ENCODE measurements around the gene COQ8A. TPM values are rescaled to one million over a fixed set of nuclear protein-coding genes. Genes with fewer than 3 reads are reported as not detected.

Gene COQ8A
- total RNA-seq, 1 experiment from 2014 or later = 35.3 TPM

- Histone ChIP-seq H3K79me2 (ENCODE audit: insufficient read depth, low read length) (no peaks in the 10 kb centered on the region), H3K4me2 (ENCODE audit: low read length) (no peak overlapping the region), H4K20me1 (ENCODE audit: insufficient read depth) (no peaks in the 10 kb centered on the region), H3K27me3 (ENCODE audit: insufficient read depth, low read length) (no peaks in the 10 kb centered on the region), H3K36me3 (ENCODE audit: control insufficient read depth in 1 of 2, insufficient read depth in 2 of 2, low read length in 2 of 2) (no peaks in the 10 kb centered on the region; a peak in 1 of 4 replicates), H3K4me1 (ENCODE audit: control insufficient read depth in 1 of 2, insufficient read depth in 2 of 2, low read length in 2 of 2) (no peaks in the 10 kb centered on the region), H3K9me3 (ENCODE audit: control insufficient read depth in 1 of 2, insufficient read depth in 1 of 2, low read depth in 1 of 2, low read length in 2 of 2) (no peaks in the 10 kb centered on the region), H2AFZ (ENCODE audit: low read depth, low read length, poor library complexity, severe bottlenecking) (no peak overlapping the region), H3K27ac (ENCODE audit: low read depth, low read length) (no peak overlapping the region), H3K9me2 (ENCODE audit: insufficient read depth) (no peaks in the 10 kb centered on the region), H3K4me3 (replicated peaks in 1 of 2; ENCODE audit: low read depth in 1 of 2, low read length in 2 of 2) (no peak overlapping the region), H3K9ac (ENCODE audit: low read length) (no peak overlapping the region)
- ATAC-seq (no peak), DNase-seq (ENCODE audit: low read depth, low spot score) (no peak)
- ChIA-PET RAD21 (ENCODE audit: low non-redundant PET in 1 of 2, low total read pairs in 2 of 2, uncharacterized antibody in 2 of 2, unreplicated experiment in 2 of 2) (no interaction called here), CTCF (no interaction called here), POLR2A (no interaction called here)
- TF ChIP-seq CTCF (IDR thresholded peaks at IDR 0.05 in 2 of 3, conservative IDR thresholded peaks at IDR 0.05 in 1 of 3; ENCODE audit: borderline replicate concordance in 1 of 3, insufficient read depth in 1 of 3, low read depth in 2 of 3, low read length in 2 of 3) = no peak
- TF ChIP-seq TCF7L2 (IDR thresholded peaks at IDR 0.05; ENCODE audit: borderline replicate concordance, extremely low read depth, insufficient read depth, insufficient read length) = no peak
- intact Hi-C loops (cut with micrococcal nuclease) = no loop called here
- BruUV-seq (replicated peaks) = no TSS peak
Observed at GRCh38 chr1:226916497-226916896, 23.6 kb upstream of the COQ8A start.

- Histone ChIP-seq H3K27ac (ENCODE audit: low read depth, low read length) (no peak overlapping the region), H3K4me1 (ENCODE audit: control insufficient read depth in 1 of 2, insufficient read depth in 2 of 2, low read length in 2 of 2) (no peaks in the 10 kb centered on the region), H2AFZ (ENCODE audit: low read depth, low read length, poor library complexity, severe bottlenecking) (no peak overlapping the region), H4K20me1 (ENCODE audit: insufficient read depth) (no peaks in the 10 kb centered on the region), H3K9me3 (ENCODE audit: control insufficient read depth in 1 of 2, insufficient read depth in 1 of 2, low read depth in 1 of 2, low read length in 2 of 2) (no peaks in the 10 kb centered on the region), H3K4me3 (replicated peaks in 1 of 2; ENCODE audit: low read depth in 1 of 2, low read length in 2 of 2) (no peak overlapping the region), H3K79me2 (ENCODE audit: insufficient read depth, low read length) (no peaks in the 10 kb centered on the region), H3K9me2 (ENCODE audit: insufficient read depth) (no peaks in the 10 kb centered on the region), H3K4me2 (ENCODE audit: low read length) (no peak overlapping the region), H3K9ac (ENCODE audit: low read length) (no peak overlapping the region), H3K27me3 (ENCODE audit: insufficient read depth, low read length) (no peaks in the 10 kb centered on the region), H3K36me3 (ENCODE audit: control insufficient read depth in 1 of 2, insufficient read depth in 2 of 2, low read length in 2 of 2) (no peaks in the 10 kb centered on the region)
- ATAC-seq (no peak), DNase-seq (ENCODE audit: low read depth, low spot score) (no peak)
- CTCF ChIA-PET = interaction anchor here (0.6 kb wide), 1 partner anchor 793 kb away, joined by 3 read pairs; no protein-coding TSS in a partner anchor
- TF ChIP-seq YY1 (IDR thresholded peaks at IDR 0.05; ENCODE audit: extremely low read depth, insufficient replicate concordance, low read depth, low read length) (no peak), SRF (IDR thresholded peaks at IDR 0.05; ENCODE audit: low read depth) (no peak), EZH2phosphoT487 (IDR thresholded peaks at IDR 0.05; ENCODE audit: borderline replicate concordance) (no peak)
- intact Hi-C loops (cut with micrococcal nuclease) = no loop called here
- RAD21 ChIA-PET (ENCODE audit: low non-redundant PET in 1 of 2, low total read pairs in 2 of 2, uncharacterized antibody in 2 of 2, unreplicated experiment in 2 of 2) = no interaction called here
- POLR2A ChIA-PET = no interaction called here
- no TSS peak for BruUV-seq (replicated peaks)
Observed at GRCh38 chr1:226919587-226919986, 20.5 kb upstream of the COQ8A start.
